Endodermal cell (in vitro differentiated cells): Measurements from ENCODE around the gene C3orf52. TPM values are rescaled to one million over a fixed set of nuclear protein-coding genes. Genes with fewer than 3 reads are reported as not detected.
A peak's percentile ranks its signal among the peaks of the same experiment; 100 is the strongest.
"Not testable (repeated sequence)": the region's sequence is repeated elsewhere in the genome, so short reads cannot be mapped to it uniquely, and the experiment has no call there.

ENCODE experiments used
- DNase-seq: peaks from one replicate; pipeline ENCODE4 v3.0.0-alpha.2; 2017
- H3K27ac ChIP-seq: 2 replicates; pipeline ENCODE4 v1.5.1; 2013; ENCODE audit warnings: mild to moderate bottlenecking, low read depth, low read length, moderate library complexity
- H3K27me3 ChIP-seq: 2 replicates; pipeline ENCODE4 v1.6.1; 2013; ENCODE audit warnings: mild to moderate bottlenecking, low read length, moderate library complexity; ENCODE audit not compliant: insufficient read depth, control insufficient read depth, poor library complexity, severe bottlenecking
- H3K36me3 ChIP-seq: 2 replicates; pipeline ENCODE4 v1.7.0; 2013; ENCODE audit warnings: mild to moderate bottlenecking, low read length, moderate library complexity; ENCODE audit not compliant: control insufficient read depth, insufficient read depth
- H3K4me1 ChIP-seq: one replicate; pipeline ENCODE4 v1.7.0; 2013; ENCODE audit warnings: low read length; ENCODE audit not compliant: control insufficient read depth, insufficient read depth
- H3K4me3 ChIP-seq: 2 replicates; pipeline ENCODE4 v1.5.1; 2013; ENCODE audit warnings: mild to moderate bottlenecking, low read length, moderate library complexity
- H3K9ac ChIP-seq: 2 replicates; pipeline ENCODE4 v1.6.1; 2013; ENCODE audit warnings: mild to moderate bottlenecking, low read length, moderate library complexity; ENCODE audit not compliant: poor library complexity, severe bottlenecking; ENCODE audit errors: extremely low read depth
- H3K9me3 ChIP-seq: 2 replicates; pipeline ENCODE4 v1.6.1; 2013; ENCODE audit warnings: mild to moderate bottlenecking, low read length, moderate library complexity; ENCODE audit not compliant: control insufficient read depth
- H3K27ac Mint-ChIP-seq: 2 replicates; pipeline ENCODE4 v1.8.0; 2020; ENCODE audit warnings: mixed read lengths
- H3K27me3 Mint-ChIP-seq: 2 replicates; pipeline ENCODE4 v1.8.0; 2021; ENCODE audit warnings: mild to moderate bottlenecking, mixed read lengths; ENCODE audit not compliant: insufficient read depth
- H3K36me3 Mint-ChIP-seq: 2 replicates; pipeline ENCODE4 v1.8.0; 2020; ENCODE audit warnings: low read depth, mixed read lengths
- H3K4me1 Mint-ChIP-seq: 2 replicates; pipeline ENCODE4 v1.8.0; 2020; ENCODE audit warnings: mixed read lengths
- H3K4me3 Mint-ChIP-seq: 2 replicates; pipeline ENCODE4 v1.8.0; 2020; ENCODE audit warnings: mild to moderate bottlenecking, moderate library complexity, mixed read lengths
- H3K9me3 Mint-ChIP-seq: 2 replicates; pipeline ENCODE4 v1.8.0; 2020; ENCODE audit warnings: mild to moderate bottlenecking, mixed read lengths
- CTCF ChIP-seq: fragments of 200-600 bp; sonication (generic); conservative IDR thresholded peaks from 2 replicates; pipeline ENCODE4 v1.5.0; 2021; ENCODE audit warnings: antibody characterized with exemption, mild to moderate bottlenecking
- WGBS, 2 experiments: methylation state at CpG; one replicate each; pipeline versions ENCODE4 v1.1.5 to v1.1.7; 2013; ENCODE audit warnings: missing lambda C conversion rate in 2 of 2, mixed read lengths in 1 of 2; ENCODE audit not compliant: insufficient coverage in 1 of 2, insufficient read length in 1 of 2; 5-methylcytosine and 5-hydroxymethylcytosine counted together
- long read RNA-seq, 4 experiments: library from polyadenylated mRNA in 2 of 4; library from RNA in 1 of 4; library from capped mRNA in 1 of 4; stranded (forward) in 3 of 4; unstranded in 1 of 4; transcript quantifications; one replicate each; pipeline ENCODE4 v2.0.0, GENCODE V29; 2020 to 2021; ENCODE audit warnings: inconsistent platforms in 1 of 4
- polyA plus RNA-seq, 2 experiments: library from polyadenylated mRNA; stranded (reverse); fragments of 50-300 nt; gene quantifications; one replicate each; pipeline ENCODE4 v1.2.3, GENCODE V29; 2013
- total RNA-seq, 2 donors: library from RNA; stranded (reverse); fragmentation: NEBNext Ultra II Directional in 1 of 2; extraction: Animal tissue kit (Norgen Biotek cat#: 25700) in 1 of 2; gene quantifications; 2 replicates in 1 of 2; 3 replicates in 1 of 2; pipeline ENCODE4 v1.2.1, GENCODE V29; 2021

The C3orf52 gene, protein sequence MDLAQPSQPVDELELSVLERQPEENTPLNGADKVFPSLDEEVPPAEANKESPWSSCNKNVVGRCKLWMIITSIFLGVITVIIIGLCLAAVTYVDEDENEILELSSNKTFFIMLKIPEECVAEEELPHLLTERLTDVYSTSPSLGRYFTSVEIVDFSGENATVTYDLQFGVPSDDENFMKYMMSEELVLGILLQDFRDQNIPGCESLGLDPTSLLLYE
- 1 to 10 TPM; 5.2 to 6.7 TPM for total RNA-seq
- 9.5 TPM for polyA plus RNA-seq (2013, experiment 1 of 2)
- 7.5 TPM for polyA plus RNA-seq (2013, experiment 2 of 2)
- long read RNA-seq, experiment 1, partial matches to known transcripts: 0 of 2 reads
- long read RNA-seq, experiment 1, other reads (novel, unspliced or antisense): 1 of 2 reads
- long read RNA-seq, experiment 2, partial matches to known transcripts: 0 of 5 reads
- long read RNA-seq, experiment 2, other reads (novel, unspliced or antisense): 1 of 5 reads
- long read RNA-seq, experiment 3, transcript C3orf52-201 (6 exons, 2,277 nt): major isoform, 40 of 44 reads
- long read RNA-seq, experiment 3, partial matches to known transcripts: 0 of 44 reads
- long read RNA-seq, experiment 3, other reads (novel, unspliced or antisense): 3 of 44 reads
- long read RNA-seq, experiment 4, partial matches to known transcripts: 0 of 4 reads
- long read RNA-seq, experiment 4, other reads (novel, unspliced or antisense): 2 of 4 reads

GRCh38 chr3:112086076-112086854 lies at the start of gene C3orf52:
TSS of gene C3orf52 (plus strand) at chr3:112086389. CDS start at chr3:112086408, 19 bp downstream.
- H3K36me3 Mint-ChIP-seq: no peaks in the 10 kb centered on the region
- H3K4me1 Mint-ChIP-seq: peaks cover 36% of the 10 kb centered on the region
- peaks cover 6% of the 10 kb centered on the region for H3K4me1 ChIP-seq
- peak within 1 kb of the TSS; percentile 86 for H3K4me3 ChIP-seq
- H3K4me3 Mint-ChIP-seq: peak within 1 kb of the TSS; percentile 72
- DNase-seq: peak; percentile 98
- WGBS, 2 experiments: 0 to 1% methylated on average over 10 to 67 of the region's 67 CpGs
- peak; percentile 67 for TF ChIP-seq CTCF
- H3K27me3 Mint-ChIP-seq: peaks cover 25% of the 10 kb centered on the region
- no peaks in the 10 kb centered on the region for H3K27me3 ChIP-seq
- H3K36me3 ChIP-seq: no peaks in the 10 kb centered on the region
- H3K9me3 ChIP-seq: no peaks in the 10 kb centered on the region
- H3K27ac Mint-ChIP-seq: peak within 1 kb of the TSS; percentile 79
- no peaks in the 10 kb centered on the region for H3K9me3 Mint-ChIP-seq
- no peak within 1 kb of the TSS for H3K27ac ChIP-seq
- peak within 1 kb of the TSS; percentile 52 for H3K9ac ChIP-seq

GRCh38 chr3:112037194-112037593 lies 49.0 kb upstream of the C3orf52 start:
- not testable (repeated sequence) for H3K27me3 ChIP-seq, H3K4me1 ChIP-seq, H3K27me3 Mint-ChIP-seq, H3K27ac Mint-ChIP-seq, DNase-seq, H3K9me3 ChIP-seq, H3K4me3 ChIP-seq, H3K36me3 Mint-ChIP-seq, H3K4me1 Mint-ChIP-seq, H3K4me3 Mint-ChIP-seq, H3K9ac ChIP-seq, H3K27ac ChIP-seq, H3K36me3 ChIP-seq
- H3K9me3 Mint-ChIP-seq: peaks cover 29% of the 10 kb centered on the region
- 71 to 86% methylated on average over 2 to 4 of the region's 4 CpGs for WGBS, 2 experiments

- H3K36me3 ChIP-seq: no peaks in the 10 kb centered on the region
- H3K27me3 ChIP-seq: no peaks in the 10 kb centered on the region
- no peaks in the 10 kb centered on the region for H3K27me3 Mint-ChIP-seq
- DNase-seq: no peak
- H3K27ac ChIP-seq: peak overlapping the region; percentile 58
- peaks cover 18% of the 10 kb centered on the region for H3K9me3 Mint-ChIP-seq
- no peak overlapping the region for H3K4me3 ChIP-seq
- no peak overlapping the region for H3K4me3 Mint-ChIP-seq
- no peaks in the 10 kb centered on the region for H3K9me3 ChIP-seq
- no peak overlapping the region for H3K27ac Mint-ChIP-seq
- peaks cover 2% of the 10 kb centered on the region for H3K36me3 Mint-ChIP-seq
- no peaks in the 10 kb centered on the region for H3K4me1 ChIP-seq
- TF ChIP-seq CTCF: no peak
- no peak overlapping the region for H3K9ac ChIP-seq
- no peaks in the 10 kb centered on the region for H3K4me1 Mint-ChIP-seq
- 91 to 94% methylated on average over 2 of the region's 3 CpGs for WGBS, 2 experiments
These were observed 47.3 kb upstream of the C3orf52 start for GRCh38 chr3:112038863-112039262.
